GM10266 (cell line): Measurements from ENCODE around the gene NDUFAF8.
A peak's percentile ranks its signal among the peaks of the same experiment; 100 is the strongest.

ENCODE experiments used
- DNase-seq: peaks from one replicate; pipeline ENCODE4 v3.0.0; 2012; ENCODE audit errors: extremely low spot score
- TF ChIP-seq, protein P1 (sequence below): IDR thresholded peaks from 2 replicates; pipeline ENCODE4 v1.5.1; 2012; ENCODE audit warnings: mild to moderate bottlenecking, low read depth; ENCODE audit not compliant: control insufficient read depth, insufficient read depth; ENCODE audit errors: missing control alignments

Gene NDUFAF8

DNA sequence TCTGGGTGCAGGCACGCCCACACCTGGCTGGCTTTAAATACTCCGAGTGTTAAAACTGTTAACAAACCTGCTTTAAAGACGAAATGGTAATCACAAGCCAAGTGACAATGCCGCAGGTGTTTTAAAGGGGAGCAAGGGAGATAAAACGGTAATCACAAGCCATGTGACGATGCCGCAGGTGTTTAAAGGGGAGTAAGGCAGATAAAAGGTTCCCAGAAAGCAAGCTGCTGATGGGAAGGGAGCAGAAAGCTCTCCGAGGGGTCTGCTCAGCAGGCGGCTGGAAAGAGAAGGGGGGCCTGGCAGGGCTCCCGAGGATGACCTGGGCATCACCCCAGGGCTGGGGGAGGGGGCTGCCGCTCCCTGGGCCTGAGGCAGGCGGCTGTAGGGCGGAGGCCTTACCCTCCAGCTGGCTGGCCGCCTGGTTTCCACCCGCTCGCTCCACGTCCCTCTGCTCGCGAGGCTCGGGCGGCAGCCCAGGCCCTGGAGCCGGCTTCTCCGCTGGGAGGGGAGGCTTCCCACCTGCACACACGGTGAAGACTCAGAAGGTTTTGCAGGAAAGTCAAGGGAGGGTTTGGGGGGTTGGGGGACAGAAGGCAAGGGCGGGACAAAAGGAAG, 12.1 kb downstream of the NDUFAF8 start:
- TF ChIP-seq, protein P1, sequence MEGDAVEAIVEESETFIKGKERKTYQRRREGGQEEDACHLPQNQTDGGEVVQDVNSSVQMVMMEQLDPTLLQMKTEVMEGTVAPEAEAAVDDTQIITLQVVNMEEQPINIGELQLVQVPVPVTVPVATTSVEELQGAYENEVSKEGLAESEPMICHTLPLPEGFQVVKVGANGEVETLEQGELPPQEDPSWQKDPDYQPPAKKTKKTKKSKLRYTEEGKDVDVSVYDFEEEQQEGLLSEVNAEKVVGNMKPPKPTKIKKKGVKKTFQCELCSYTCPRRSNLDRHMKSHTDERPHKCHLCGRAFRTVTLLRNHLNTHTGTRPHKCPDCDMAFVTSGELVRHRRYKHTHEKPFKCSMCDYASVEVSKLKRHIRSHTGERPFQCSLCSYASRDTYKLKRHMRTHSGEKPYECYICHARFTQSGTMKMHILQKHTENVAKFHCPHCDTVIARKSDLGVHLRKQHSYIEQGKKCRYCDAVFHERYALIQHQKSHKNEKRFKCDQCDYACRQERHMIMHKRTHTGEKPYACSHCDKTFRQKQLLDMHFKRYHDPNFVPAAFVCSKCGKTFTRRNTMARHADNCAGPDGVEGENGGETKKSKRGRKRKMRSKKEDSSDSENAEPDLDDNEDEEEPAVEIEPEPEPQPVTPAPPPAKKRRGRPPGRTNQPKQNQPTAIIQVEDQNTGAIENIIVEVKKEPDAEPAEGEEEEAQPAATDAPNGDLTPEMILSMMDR: no peak
- DNase-seq: no peak

DNA sequence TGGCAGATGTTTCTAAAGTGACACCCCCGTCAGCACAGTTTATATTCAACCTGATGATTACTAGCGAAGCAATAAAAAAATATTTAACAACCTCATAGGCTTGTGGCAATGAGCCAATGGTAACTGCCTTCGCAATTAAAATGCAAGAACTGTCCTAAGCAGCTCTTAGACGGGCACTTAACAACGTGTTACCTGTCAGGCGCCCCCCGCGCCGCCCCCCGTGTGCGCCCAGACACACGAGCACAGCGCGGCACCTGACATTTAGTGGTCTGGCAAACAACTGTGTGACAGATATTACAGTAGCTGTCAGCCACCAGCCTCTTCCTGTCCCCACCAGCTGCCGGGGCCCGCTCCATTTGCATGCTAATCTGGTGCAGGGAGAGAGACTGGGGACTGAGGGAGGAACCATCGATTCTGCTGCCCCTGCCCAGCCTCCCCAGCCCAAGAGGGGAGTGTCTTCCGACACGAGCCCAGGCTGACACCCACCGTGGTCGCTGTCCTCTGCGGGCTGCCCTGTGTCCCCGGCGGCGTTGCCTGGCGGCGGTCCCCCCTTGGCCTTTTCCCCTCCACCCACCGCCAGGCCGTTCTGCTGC, 12.7 kb downstream of the NDUFAF8 start:
- TF ChIP-seq, protein P1: no peak
- no peak for DNase-seq

DNA sequence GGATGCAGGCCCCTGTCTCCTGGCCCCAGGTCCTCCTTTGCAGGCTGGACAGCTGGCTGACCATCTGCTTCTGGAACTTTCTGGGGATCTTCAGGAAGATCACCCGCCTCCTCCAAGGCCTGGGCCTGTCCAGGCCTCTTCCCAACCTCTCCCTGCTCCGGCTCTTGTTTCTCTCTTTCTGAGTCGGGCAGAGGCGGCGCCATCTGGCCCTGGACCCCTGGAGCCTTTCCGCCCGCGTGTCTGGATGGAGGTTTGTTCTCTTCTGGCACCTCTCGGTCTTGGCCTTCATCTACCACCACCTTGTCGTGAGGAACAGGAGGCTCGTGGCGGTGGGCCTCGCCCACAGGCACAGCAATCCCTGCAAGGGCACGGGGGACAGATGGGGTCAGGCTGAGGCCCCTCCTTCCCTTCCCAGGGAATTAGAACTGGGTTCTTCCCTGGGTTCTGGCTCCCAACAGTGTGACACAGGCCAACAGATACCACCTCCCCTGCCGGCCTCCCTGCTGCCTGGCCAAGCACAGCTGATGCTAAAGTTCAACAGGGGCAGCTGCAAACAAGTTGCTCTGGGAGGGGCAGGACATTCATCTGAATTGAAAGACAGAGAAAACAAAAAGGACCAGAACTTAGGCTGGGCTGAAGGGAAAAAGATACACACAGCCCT, 13.3 kb downstream of the NDUFAF8 start:
- no peak for DNase-seq
- TF ChIP-seq, protein P1: no peak

DNA sequence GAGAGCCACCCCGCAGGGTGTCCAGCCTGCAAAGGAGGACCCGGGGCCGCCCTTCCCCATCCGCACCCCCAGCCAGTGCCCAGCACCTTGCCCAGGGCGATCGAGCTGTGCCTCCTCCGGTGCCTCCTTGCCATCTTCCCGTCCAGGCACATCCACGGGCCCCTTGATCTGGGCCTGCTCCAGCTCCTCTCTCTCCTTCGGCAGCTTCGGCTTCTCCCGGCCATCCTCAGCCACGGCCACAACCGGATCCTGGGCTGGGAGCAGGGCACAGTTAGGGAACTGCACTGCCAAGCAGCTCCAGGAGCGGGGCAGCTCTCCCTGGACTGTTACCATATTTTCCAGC, 13.8 kb downstream of the NDUFAF8 start:
- TF ChIP-seq, protein P1: no peak
- no peak for DNase-seq

DNA sequence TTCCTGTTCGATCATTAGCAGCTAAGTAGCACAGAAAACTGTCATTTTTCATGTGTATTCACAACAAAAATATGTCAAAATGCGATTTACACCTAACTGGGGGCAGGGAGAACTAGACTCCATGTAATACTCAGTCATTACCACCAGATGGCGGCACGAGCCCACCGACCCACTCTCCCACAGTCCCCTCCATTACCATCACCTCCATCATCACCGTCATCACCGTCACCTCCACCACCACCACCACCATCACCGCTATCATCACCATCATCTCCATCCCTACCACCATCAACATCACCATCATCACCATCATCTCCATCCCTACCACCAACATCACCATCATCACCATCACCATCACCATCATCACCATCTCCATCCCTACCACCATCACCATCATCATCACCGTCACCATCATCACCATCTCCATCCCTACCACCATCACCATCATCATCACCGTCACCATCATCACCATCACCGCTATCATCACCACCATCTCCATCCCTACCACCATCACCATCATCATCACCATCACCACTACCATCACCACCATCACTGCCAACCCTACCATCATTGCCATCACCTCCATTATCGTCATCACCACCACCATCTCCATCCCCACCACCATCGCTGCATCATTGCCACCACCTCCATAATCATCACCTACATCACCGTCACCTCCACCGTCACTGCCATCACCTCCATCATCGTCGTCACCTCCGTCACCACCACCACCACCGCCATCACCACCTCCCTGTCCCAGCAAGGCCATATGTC, 14.4 kb downstream of the NDUFAF8 start:
- TF ChIP-seq, protein P1: peak; percentile 79
- DNase-seq: peak; percentile 82

DNA sequence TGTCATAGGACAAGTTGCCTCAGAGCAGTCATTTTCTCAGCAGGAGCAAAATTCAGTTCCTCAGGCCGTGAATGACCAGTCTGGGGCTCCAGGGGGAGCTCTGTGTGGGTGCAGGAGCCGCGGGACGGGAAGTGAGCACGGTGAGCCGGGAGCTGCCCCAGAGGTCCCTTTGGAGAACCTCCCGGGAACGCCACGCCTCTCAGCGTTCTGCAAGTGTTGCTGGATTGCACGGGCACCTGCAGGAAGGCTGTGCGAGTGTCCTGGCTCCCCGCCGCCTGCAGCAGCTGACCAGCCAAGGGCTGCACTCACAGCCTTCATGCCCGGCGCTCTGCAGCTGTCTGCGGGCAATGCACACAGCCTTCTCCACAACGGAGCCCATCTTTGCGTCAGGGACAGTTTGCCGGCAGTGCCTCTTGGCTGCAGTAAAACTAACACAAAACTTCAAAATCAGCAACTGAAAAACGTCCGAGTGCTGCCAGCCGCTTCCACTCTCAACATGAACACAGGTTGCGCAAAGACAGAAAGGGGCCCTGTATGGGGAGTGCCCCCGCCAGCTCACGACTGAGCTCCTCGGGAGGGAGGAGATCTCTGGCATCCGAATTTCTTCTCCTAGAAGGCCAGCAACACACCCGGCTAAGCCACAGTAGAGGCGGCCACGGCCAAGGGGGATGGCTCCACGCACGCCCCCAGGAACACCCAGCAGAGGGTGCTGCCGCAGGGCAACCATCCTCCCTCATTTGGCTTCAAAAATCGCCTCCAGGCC, 16.0 kb downstream of the NDUFAF8 start:
- TF ChIP-seq, protein P1: no peak
- DNase-seq: no peak
